ENCODE results near the gene PLEKHG5.
A peak's percentile ranks its signal among the peaks of the same experiment; 100 is the strongest.
"Not testable (repeated sequence)": the region's sequence is repeated elsewhere in the genome, so short reads cannot be mapped to it uniquely, and the experiment has no call there.

The PLEKHG5 gene

GRCh38 chr1:6461538-6462411, 29.7 kb downstream of the PLEKHG5 start:
- DNase-seq: peak; percentile 34

GRCh38 chr1:6461051-6461530, 30.4 kb downstream of the PLEKHG5 start:
- DNase-seq: no peak

GRCh38 chr1:6460301-6461050, 31.0 kb downstream of the PLEKHG5 start:
- DNase-seq: peak; percentile 97

GRCh38 chr1:6459850-6460265, 31.6 kb downstream of the PLEKHG5 start:
- peak; percentile 88 for DNase-seq

- DNase-seq: no peak
Measured at GRCh38 chr1:6456800-6457466, 34.5 kb downstream of the PLEKHG5 start.

- DNase-seq: not testable (repeated sequence)
Measured at GRCh38 chr1:6455752-6456520, 35.5 kb downstream of the PLEKHG5 start.

GRCh38 chr1:6454856-6455751, 36.4 kb downstream of the PLEKHG5 start:
- DNase-seq: peak; percentile 71

GRCh38 chr1:6453895-6454855, 37.3 kb downstream of the PLEKHG5 start:
- DNase-seq: not testable (repeated sequence)

GRCh38 chr1:6450943-6451373, 40.5 kb downstream of the PLEKHG5 start:
- DNase-seq: no peak

- DNase-seq: not testable (repeated sequence)
Measured at GRCh38 chr1:6450486-6450885, 41.0 kb downstream of the PLEKHG5 start.

GRCh38 chr1:6450005-6450450, 41.4 kb downstream of the PLEKHG5 start:
- no peak for DNase-seq

GRCh38 chr1:6448749-6449631, 42.5 kb downstream of the PLEKHG5 start:
- DNase-seq: peak; percentile 68

- DNase-seq: peak; percentile 74
Measured at GRCh38 chr1:6447818-6448748, 43.4 kb downstream of the PLEKHG5 start.

- no peak for DNase-seq
Measured at GRCh38 chr1:6447016-6447817, 44.2 kb downstream of the PLEKHG5 start.

GRCh38 chr1:6446665-6447015, 44.8 kb downstream of the PLEKHG5 start:
- DNase-seq: no peak

- not testable (repeated sequence) for DNase-seq
Measured at GRCh38 chr1:6445929-6446328, 45.5 kb downstream of the PLEKHG5 start.
